HepG2 (cell line): ENCODE measurements around the gene PTPN2. TPM values are rescaled to one million over a fixed set of nuclear protein-coding genes. Genes with fewer than 3 reads are reported as not detected.

ENCODE experiments used
- ATAC-seq: fragments of 200-7000 bp; cut with Tn5 transposase; 3 replicates; pipeline ENCODE4 v1.9.1; 2020; ENCODE audit warnings: mild to moderate bottlenecking, moderate library complexity
- BruUV-seq: library from RNA; stranded (reverse); fragments of 400-500 nt; replicated peaks from 2 replicates; lab custom pipeline; 2021; lab: Mats Ljungman, UMichigan
- CTCF ChIA-PET: fragments of 300-600 bp; formaldehyde crosslinking; extraction: SDS; loops from one replicate; lab custom pipeline; 2021; ENCODE audit warnings: low total read pairs, inconsistent platforms, low intra/inter-chr PET ratio; lab: Yijun Ruan, JAX
- POLR2A ChIA-PET: fragments of 350-600 bp; sonication (Branson Sonifier 250); formaldehyde crosslinking; loops from one replicate; lab custom pipeline; 2020; ENCODE audit warnings: antibody characterized with exemption, inconsistent platforms; lab: Yijun Ruan, JAX
- DNase-seq: peaks from one replicate; pipeline ENCODE4 v3.0.0-alpha.2; 2015; ENCODE audit warnings: low spot score
- FAIRE-seq: peaks from 3 replicates; lab custom pipeline; 2011; peaks lifted over from hg19 to GRCh38; lab: Jason Lieb, UNC
- H2AFZ ChIP-seq: one replicate; pipeline ENCODE4 v1.6.1; 2011; ENCODE audit warnings: low read length, inconsistent platforms
- H3K27ac ChIP-seq: fragments of 300-600 bp; 3 replicates; pipeline ENCODE4 v1.8.0; 2011; ENCODE audit warnings: mixed run types, mild to moderate bottlenecking, mixed read lengths, low read length, inconsistent platforms; ENCODE audit not compliant: insufficient read depth; ENCODE audit errors: extremely low read length
- H3K27me3 ChIP-seq, 2 experiments: fragments of 200-600 bp in 1 of 2; 2 replicates in 1 of 2; 3 replicates in 1 of 2; pipeline versions ENCODE4 v1.6.0 to v1.8.0; 2011; ENCODE audit warnings: low read length in 2 of 2, mild to moderate bottlenecking in 2 of 2, moderate library complexity in 2 of 2, inconsistent platforms in 1 of 2; ENCODE audit not compliant: insufficient read depth in 2 of 2, control insufficient read depth in 1 of 2
- H3K36me3 ChIP-seq, 2 experiments: fragments of 200-600 bp in 1 of 2; replicated peaks in 1 of 2; 2 replicates in 1 of 2; 3 replicates in 1 of 2; pipeline versions ENCODE4 v1.5.1 to v1.8.0; 2011; ENCODE audit warnings: low read length in 2 of 2, inconsistent platforms in 1 of 2; ENCODE audit not compliant: insufficient read depth in 2 of 2, control insufficient read depth in 1 of 2
- H3K4me1 ChIP-seq: 2 replicates; pipeline ENCODE4 v1.5.1; 2012; ENCODE audit warnings: low read length, inconsistent platforms; ENCODE audit not compliant: insufficient read depth
- H3K4me2 ChIP-seq: 2 replicates; pipeline ENCODE4 v1.6.0; 2011; ENCODE audit warnings: low read depth, low read length, inconsistent platforms
- H3K4me3 ChIP-seq, 3 experiments: fragments of 200-600 bp in 1 of 3; sonication (generic), shearing (Covaris generic) in 1 of 3; replicated peaks in 1 of 3; 2 replicates each; pipeline ENCODE4 v1.5.1; 2011 to 2016; ENCODE audit warnings: low read length in 3 of 3, inconsistent platforms in 2 of 3, low read depth in 2 of 3, mild to moderate bottlenecking in 2 of 3, control low read depth in 1 of 3, mixed read lengths in 1 of 3; ENCODE audit not compliant: insufficient read depth in 1 of 3
- H3K79me2 ChIP-seq: one replicate; pipeline ENCODE4 v1.6.1; 2011; ENCODE audit warnings: low read length, inconsistent platforms; ENCODE audit not compliant: insufficient read depth
- H3K9ac ChIP-seq: 2 replicates; pipeline ENCODE4 v1.6.0; 2011; ENCODE audit warnings: mild to moderate bottlenecking, low read depth, low read length, inconsistent platforms; ENCODE audit not compliant: insufficient read depth
- H3K9me3 ChIP-seq: 2 replicates; pipeline ENCODE4 v1.5.1; 2012; ENCODE audit warnings: mild to moderate bottlenecking, low read length
- H4K20me1 ChIP-seq: 2 replicates; pipeline ENCODE4 v1.6.0; 2011; ENCODE audit warnings: inconsistent platforms, mild to moderate bottlenecking, low read length, moderate library complexity; ENCODE audit not compliant: insufficient read depth
- ARHGAP35 ChIP-seq: sonication (generic); formaldehyde crosslinking; IDR thresholded peaks from 2 replicates; pipeline ENCODE4 v1.9.0; 2022; ENCODE audit warnings: mild to moderate bottlenecking, inconsistent platforms, moderate library complexity, missing genetic modification reagents, borderline replicate concordance
- DNMT3B ChIP-seq: conservative IDR thresholded peaks from 2 replicates; pipeline ENCODE4 v1.6.1; 2016; ENCODE audit warnings: missing biosample characterization, control low read depth
- KLF9 ChIP-seq: IDR thresholded peaks from 2 replicates; pipeline ENCODE4 v1.6.1; 2016; ENCODE audit warnings: low read depth
- MTF2 ChIP-seq: sonication (generic); formaldehyde crosslinking; IDR thresholded peaks from 2 replicates; pipeline ENCODE4 v1.5.0; 2020; ENCODE audit warnings: missing genetic modification reagents, borderline replicate concordance
- PHF20 ChIP-seq: sonication (generic); formaldehyde crosslinking; IDR thresholded peaks from 2 replicates; pipeline ENCODE4 v1.5.0; 2020; ENCODE audit warnings: mild to moderate bottlenecking, missing genetic modification reagents
- SOX6 ChIP-seq, 2 experiments: fragments of 450-650 bp in 1 of 2; sonication (generic) in 1 of 2; formaldehyde crosslinking in 1 of 2; IDR thresholded peaks; 2 replicates each; pipeline versions ENCODE4 v1.4.0 to v1.6.1; 2017 to 2020; ENCODE audit warnings: antibody characterized with exemption in 1 of 2, mild to moderate bottlenecking in 1 of 2, missing genetic modification reagents in 1 of 2
- TCF7 ChIP-seq: sonication (generic); IDR thresholded peaks from 2 replicates; pipeline ENCODE4 v1.6.1; 2016; ENCODE audit warnings: antibody characterized with exemption, low read depth
- ZNF629 ChIP-seq: sonication (generic); formaldehyde crosslinking; conservative IDR thresholded peaks from 2 replicates; pipeline ENCODE4 v1.5.0; 2020; ENCODE audit warnings: missing genetic modification reagents
- WGBS: methylation state at CpG from one replicate; pipeline ENCODE4 v1.1.6; 2017; ENCODE audit warnings: low lambda C conversion rate; 5-methylcytosine and 5-hydroxymethylcytosine counted together
- in situ Hi-C: cut with HindIII; loops from 2 replicates; pipeline ENCODE4 v1.10.0; 2017; ENCODE audit warnings: low pct_unique_long_range_greater_than_20kb; ENCODE audit not compliant: extremely low pct_ligation_motif_present
- intact Hi-C: fragments of 100-400 bp; cut with micrococcal nuclease; formaldehyde crosslinking; loops from one replicate; pipeline ENCODE4 v1.10.0; 2022; ENCODE audit not compliant: unreplicated experiment
- polyA plus RNA-seq, 8 experiments: library from polyadenylated mRNA; depleted of rRNA in 3 of 8; stranded (reverse) in 7 of 8; unstranded in 1 of 8; fragments of >200 nt; fragmentation: Illumina TruSeq in 4 of 8; extraction: Trizol in 4 of 8; gene quantifications; 2 replicates each; pipeline versions ENCODE4 v1.2.1 to v1.2.3, GENCODE V29; 2011 to 2016; ENCODE audit warnings: low read depth in 4 of 8, missing spikeins in 1 of 8, mixed read lengths in 1 of 8; ENCODE audit not compliant: insufficient read depth in 1 of 8
- total RNA-seq, 5 experiments: library from RNA; depleted of rRNA; stranded (reverse); fragments of >200 nt; fragmentation: Illumina TruSeq; extraction: Trizol; gene quantifications; 2 replicates each; pipeline ENCODE4 v1.2.3, GENCODE V29; 2016; ENCODE audit warnings: low read depth in 1 of 5
- TF ChIP-seq, protein P1 (sequence below): sonication (generic); formaldehyde crosslinking; conservative IDR thresholded peaks from 2 replicates; pipeline ENCODE4 v1.8.0; 2022; ENCODE audit warnings: missing genetic modification reagents
- TF ChIP-seq, protein P2 (sequence below): sonication (generic); formaldehyde crosslinking; IDR thresholded peaks from 2 replicates; pipeline ENCODE4 v1.5.0; 2020; ENCODE audit warnings: missing genetic modification reagents, mild to moderate bottlenecking, borderline replicate concordance
- TF ChIP-seq, protein P3 (sequence below): sonication (generic); formaldehyde crosslinking; IDR thresholded peaks from 2 replicates; pipeline ENCODE4 v1.5.0; 2020; ENCODE audit warnings: mild to moderate bottlenecking, missing genetic modification reagents
- TF ChIP-seq, protein P4 (sequence below), 2 experiments: sonication (generic) in 1 of 2; formaldehyde crosslinking in 1 of 2; IDR thresholded peaks; 2 replicates each; pipeline versions ENCODE4 v1.4.0 to v1.6.1; 2016 to 2020; ENCODE audit warnings: borderline replicate concordance in 1 of 2, low read depth in 1 of 2, mild to moderate bottlenecking in 1 of 2, missing genetic modification reagents in 1 of 2

Gene PTPN2
- total and polyA plus RNA-seq, 2 of the 13 experiments (the other 11 are each of a cell fraction or from before 2014, with no cell fraction given) = 24.9 to 41.5 TPM

DNA sequence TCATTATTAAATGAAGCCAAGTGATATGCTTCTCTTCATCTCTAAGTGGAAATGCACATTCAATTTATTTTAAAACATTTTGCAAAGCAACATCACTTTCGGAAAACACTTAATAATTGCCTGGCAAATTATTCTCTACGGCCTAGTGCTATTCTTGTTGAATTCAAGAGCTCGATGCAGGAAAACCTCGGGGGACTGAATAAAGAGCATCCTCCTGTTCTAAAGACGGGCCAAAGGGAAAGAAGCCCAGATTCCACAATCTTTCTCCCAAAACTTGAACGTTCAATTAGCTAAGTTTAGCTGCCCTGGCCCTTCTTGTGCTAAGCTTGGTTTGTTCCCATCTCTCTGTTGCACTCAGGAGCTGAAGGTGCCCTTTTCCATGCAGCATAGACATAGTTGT, 40.6 kb upstream of the PTPN2 start:
- intact Hi-C loops = no loop called here
- no peak overlapping the region for H3K4me2 ChIP-seq
- 34% methylated on average over 6 of the region's 6 CpGs for WGBS
- ATAC-seq = no peak
- in situ Hi-C loops = loop anchor here (25.0 kb wide), 1 partner anchor 537 kb away; the partner anchor contains the start of gene AFG3L2
- no peak overlapping the region for H3K27ac ChIP-seq
- ChIA-PET POLR2A (interaction anchor here (0.6 kb wide), 1 partner anchor 15 kb away, joined by 3 read pairs; no protein-coding TSS in a partner anchor), CTCF (no interaction called here)
- H3K4me1 ChIP-seq = peaks cover 26% of the 10 kb centered on the region
- DNase-seq = no peak
- H4K20me1 ChIP-seq = no peaks in the 10 kb centered on the region
- H3K79me2 ChIP-seq = no peaks in the 10 kb centered on the region
- no peak overlapping the region for H3K9ac ChIP-seq
- FAIRE-seq = no peak
- no peak for TF ChIP-seq PHF20 (CRISPR knock-in tag)
- TF ChIP-seq TCF7 = no peak
- no peak for TF ChIP-seq SOX6 (IDR thresholded peaks at IDR 0.05)
- TF ChIP-seq SOX6 (CRISPR knock-in tag; IDR thresholded peaks at IDR 0.05) = no peak
- TF ChIP-seq, protein P1, sequence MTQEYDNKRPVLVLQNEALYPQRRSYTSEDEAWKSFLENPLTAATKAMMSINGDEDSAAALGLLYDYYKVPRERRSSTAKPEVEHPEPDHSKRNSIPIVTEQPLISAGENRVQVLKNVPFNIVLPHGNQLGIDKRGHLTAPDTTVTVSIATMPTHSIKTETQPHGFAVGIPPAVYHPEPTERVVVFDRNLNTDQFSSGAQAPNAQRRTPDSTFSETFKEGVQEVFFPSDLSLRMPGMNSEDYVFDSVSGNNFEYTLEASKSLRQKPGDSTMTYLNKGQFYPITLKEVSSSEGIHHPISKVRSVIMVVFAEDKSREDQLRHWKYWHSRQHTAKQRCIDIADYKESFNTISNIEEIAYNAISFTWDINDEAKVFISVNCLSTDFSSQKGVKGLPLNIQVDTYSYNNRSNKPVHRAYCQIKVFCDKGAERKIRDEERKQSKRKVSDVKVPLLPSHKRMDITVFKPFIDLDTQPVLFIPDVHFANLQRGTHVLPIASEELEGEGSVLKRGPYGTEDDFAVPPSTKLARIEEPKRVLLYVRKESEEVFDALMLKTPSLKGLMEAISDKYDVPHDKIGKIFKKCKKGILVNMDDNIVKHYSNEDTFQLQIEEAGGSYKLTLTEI (CRISPR knock-in tag) = no peak
- TF ChIP-seq ZNF629 (CRISPR knock-in tag) = no peak
- no peak for TF ChIP-seq ARHGAP35 (CRISPR knock-in tag)
- TF ChIP-seq, protein P2, sequence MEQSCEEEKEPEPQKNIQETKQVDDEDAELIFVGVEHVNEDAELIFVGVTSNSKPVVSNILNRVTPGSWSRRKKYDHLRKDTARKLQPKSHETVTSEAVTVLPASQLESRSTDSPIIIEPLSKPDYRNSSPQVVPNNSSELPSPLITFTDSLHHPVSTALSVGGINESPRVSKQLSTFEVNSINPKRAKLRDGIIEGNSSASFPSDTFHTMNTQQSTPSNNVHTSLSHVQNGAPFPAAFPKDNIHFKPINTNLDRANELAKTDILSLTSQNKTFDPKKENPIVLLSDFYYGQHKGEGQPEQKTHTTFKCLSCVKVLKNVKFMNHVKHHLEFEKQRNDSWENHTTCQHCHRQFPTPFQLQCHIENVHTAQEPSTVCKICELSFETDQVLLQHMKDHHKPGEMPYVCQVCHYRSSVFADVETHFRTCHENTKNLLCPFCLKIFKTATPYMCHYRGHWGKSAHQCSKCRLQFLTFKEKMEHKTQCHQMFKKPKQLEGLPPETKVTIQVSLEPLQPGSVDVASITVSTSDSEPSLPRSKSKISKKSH (CRISPR knock-in tag) = no peak
- TF ChIP-seq, protein P3, sequence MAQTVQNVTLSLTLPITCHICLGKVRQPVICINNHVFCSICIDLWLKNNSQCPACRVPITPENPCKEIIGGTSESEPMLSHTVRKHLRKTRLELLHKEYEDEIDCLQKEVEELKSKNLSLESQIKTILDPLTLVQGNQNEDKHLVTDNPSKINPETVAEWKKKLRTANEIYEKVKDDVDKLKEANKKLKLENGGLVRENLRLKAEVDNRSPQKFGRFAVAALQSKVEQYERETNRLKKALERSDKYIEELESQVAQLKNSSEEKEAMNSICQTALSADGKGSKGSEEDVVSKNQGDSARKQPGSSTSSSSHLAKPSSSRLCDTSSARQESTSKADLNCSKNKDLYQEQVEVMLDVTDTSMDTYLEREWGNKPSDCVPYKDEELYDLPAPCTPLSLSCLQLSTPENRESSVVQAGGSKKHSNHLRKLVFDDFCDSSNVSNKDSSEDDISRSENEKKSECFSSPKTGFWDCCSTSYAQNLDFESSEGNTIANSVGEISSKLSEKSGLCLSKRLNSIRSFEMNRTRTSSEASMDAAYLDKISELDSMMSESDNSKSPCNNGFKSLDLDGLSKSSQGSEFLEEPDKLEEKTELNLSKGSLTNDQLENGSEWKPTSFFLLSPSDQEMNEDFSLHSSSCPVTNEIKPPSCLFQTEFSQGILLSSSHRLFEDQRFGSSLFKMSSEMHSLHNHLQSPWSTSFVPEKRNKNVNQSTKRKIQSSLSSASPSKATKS = no peak
- TF ChIP-seq, protein P4, sequence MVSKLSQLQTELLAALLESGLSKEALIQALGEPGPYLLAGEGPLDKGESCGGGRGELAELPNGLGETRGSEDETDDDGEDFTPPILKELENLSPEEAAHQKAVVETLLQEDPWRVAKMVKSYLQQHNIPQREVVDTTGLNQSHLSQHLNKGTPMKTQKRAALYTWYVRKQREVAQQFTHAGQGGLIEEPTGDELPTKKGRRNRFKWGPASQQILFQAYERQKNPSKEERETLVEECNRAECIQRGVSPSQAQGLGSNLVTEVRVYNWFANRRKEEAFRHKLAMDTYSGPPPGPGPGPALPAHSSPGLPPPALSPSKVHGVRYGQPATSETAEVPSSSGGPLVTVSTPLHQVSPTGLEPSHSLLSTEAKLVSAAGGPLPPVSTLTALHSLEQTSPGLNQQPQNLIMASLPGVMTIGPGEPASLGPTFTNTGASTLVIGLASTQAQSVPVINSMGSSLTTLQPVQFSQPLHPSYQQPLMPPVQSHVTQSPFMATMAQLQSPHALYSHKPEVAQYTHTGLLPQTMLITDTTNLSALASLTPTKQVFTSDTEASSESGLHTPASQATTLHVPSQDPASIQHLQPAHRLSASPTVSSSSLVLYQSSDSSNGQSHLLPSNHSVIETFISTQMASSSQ (IDR thresholded peaks at IDR 0.05; ENCODE audit: low read depth) = no peak
- TF ChIP-seq, protein P4 (CRISPR knock-in tag; IDR thresholded peaks at IDR 0.05; ENCODE audit: borderline replicate concordance) = no peak
- no peak for TF ChIP-seq MTF2 (CRISPR knock-in tag)
- no peak for TF ChIP-seq KLF9
- TF ChIP-seq DNMT3B (CRISPR knock-in tag) = no peak
- no TSS peak for BruUV-seq
- no peaks in the 10 kb centered on the region for H3K9me3 ChIP-seq
- no peak overlapping the region for H2AFZ ChIP-seq
- H3K36me3 ChIP-seq = no peaks in the 10 kb centered on the region
- H3K27me3 ChIP-seq = no peaks in the 10 kb centered on the region
- H3K4me3 ChIP-seq = no peak overlapping the region
